H1 (cell line): ENCODE results near the gene AVPI1. TPM values are rescaled to one million over a fixed set of nuclear protein-coding genes. Genes with fewer than 3 reads are reported as not detected.

Experiments used
- EGR1 ChIP-seq: IDR thresholded peaks from 2 replicates; pipeline ENCODE4 v1.6.1; 2011; ENCODE audit warnings: low read depth, low read length, borderline replicate concordance
- HDAC6 ChIP-seq: IDR thresholded peaks from one replicate; pipeline ENCODE4 v1.7.1; 2012; ENCODE audit warnings: low read depth, mild to moderate bottlenecking, inconsistent platforms, low read length, moderate library complexity
- JUN ChIP-seq: IDR thresholded peaks from 2 replicates; pipeline ENCODE4 v1.6.1; 2011; ENCODE audit warnings: low read depth, mild to moderate bottlenecking, improper control_type of control experiment, low read length
- KDM5A ChIP-seq: fragments of 200-600 bp; IDR thresholded peaks from 2 replicates; pipeline ENCODE4 v1.7.1; 2012; ENCODE audit warnings: mild to moderate bottlenecking, low read length, inconsistent platforms, mixed read lengths
- MAX ChIP-seq: IDR thresholded peaks from 2 replicates; pipeline ENCODE4 v1.6.1; 2012; ENCODE audit warnings: inconsistent platforms
- POU5F1 ChIP-seq: IDR thresholded peaks from 2 replicates; pipeline ENCODE4 v1.6.1; 2011; ENCODE audit warnings: low read depth, mild to moderate bottlenecking, low read length, moderate library complexity
- RAD21 ChIP-seq, 2 experiments: IDR thresholded peaks in 1 of 2; conservative IDR thresholded peaks in 1 of 2; 2 replicates each; pipeline ENCODE4 v1.6.1; 2011; ENCODE audit warnings: low read depth in 2 of 2, low read length in 2 of 2, improper control_type of control experiment in 1 of 2, inconsistent platforms in 1 of 2, mild to moderate bottlenecking in 1 of 2, moderate library complexity in 1 of 2
- TEAD4 ChIP-seq: IDR thresholded peaks from 2 replicates; pipeline ENCODE4 v1.6.1; 2012; ENCODE audit warnings: low read depth, low read length, inconsistent platforms, mixed read lengths
- ZNF274 ChIP-seq: IDR thresholded peaks from 2 replicates; pipeline ENCODE4 v1.7.0; 2012; ENCODE audit warnings: low read length, borderline replicate concordance; ENCODE audit errors: extremely low read depth
- polyA plus RNA-seq, 7 experiments: library from polyadenylated mRNA; depleted of rRNA in 3 of 7; stranded (reverse) in 5 of 7; unstranded in 2 of 7; fragments of >200 nt in 5 of 7; fragments of 200-250 nt in 2 of 7; gene quantifications; 1 replicate in 5 of 7; 2 replicates in 1 of 7; 4 replicates in 1 of 7; pipeline versions ENCODE4 v1.2.1 to v1.2.3, GENCODE V29; 2011 to 2013; ENCODE audit warnings: missing spikeins in 2 of 7, mixed read lengths in 2 of 7
- total RNA-seq: library from RNA; stranded (reverse); fragmentation: NEBNext Ultra II Directional; extraction: Animal tissue kit (Norgen Biotek cat#: 25700); gene quantifications from 2 replicates; pipeline ENCODE4 v1.2.1, GENCODE V29; 2021

AVPI1 gene
- total and polyA plus RNA-seq, 2 of the 8 experiments (the other 6 are each of a cell fraction or from before 2014, with no cell fraction given) = 9.0 to 13.5 TPM

- TF ChIP-seq MAX (no peak), RAD21 (IDR thresholded peaks at IDR 0.05 in 1 of 2, conservative IDR thresholded peaks at IDR 0.05 in 1 of 2; ENCODE audit: low read depth in 2 of 2, low read length in 2 of 2) (no peak), TEAD4 (no peak), POU5F1 (no peak), EGR1 (no peak), ZNF274 (no peak), HDAC6 (no peak), KDM5A (no peak), JUN (no peak)
Measured at GRCh38 chr10:97664282-97664850, 22.7 kb downstream of the AVPI1 start (continued).
